Large intestine (tissue), 3 donors: ENCODE data around the gene CNTNAP2. TPM values are rescaled to one million over a fixed set of nuclear protein-coding genes. Genes with fewer than 3 reads are reported as not detected.

Experiments
- DNase-seq, 2 donors: peaks; one replicate each; pipeline versions ENCODE4 v3.0.0 to v3.0.0-alpha.2; 2013
- H3K27ac ChIP-seq: one replicate; pipeline ENCODE4 v1.5.1; 2013; ENCODE audit warnings: low read length
- H3K27me3 ChIP-seq: 2 replicates; pipeline ENCODE4 v1.6.1; 2013; ENCODE audit warnings: low read length; ENCODE audit not compliant: control insufficient read depth, insufficient read depth
- H3K36me3 ChIP-seq: 2 replicates; pipeline ENCODE4 v1.6.1; 2013; ENCODE audit warnings: low read length; ENCODE audit not compliant: control insufficient read depth, insufficient read depth
- H3K4me1 ChIP-seq: one replicate; pipeline ENCODE4 v1.6.1; 2013; ENCODE audit warnings: low read length; ENCODE audit not compliant: control insufficient read depth, insufficient read depth
- H3K4me3 ChIP-seq: one replicate; pipeline ENCODE4 v1.5.1; 2013; ENCODE audit warnings: low read length
- H3K9me3 ChIP-seq: one replicate; pipeline ENCODE4 v1.6.1; 2013; ENCODE audit warnings: mild to moderate bottlenecking, low read depth, low read length, moderate library complexity; ENCODE audit not compliant: control insufficient read depth
- WGBS: methylation state at CpG from one replicate; pipeline ENCODE4 v1.1.5; 2013; ENCODE audit warnings: low lambda C conversion rate; ENCODE audit not compliant: insufficient coverage; 5-methylcytosine and 5-hydroxymethylcytosine counted together
- polyA plus RNA-seq: library from polyadenylated mRNA; unstranded; fragments of 120-200 nt; gene quantifications from one replicate; pipeline ENCODE4 v1.2.1, GENCODE V29; 2013

The CNTNAP2 gene
- polyA plus RNA-seq, 1 donor, result 12.9 TPM

DNA sequence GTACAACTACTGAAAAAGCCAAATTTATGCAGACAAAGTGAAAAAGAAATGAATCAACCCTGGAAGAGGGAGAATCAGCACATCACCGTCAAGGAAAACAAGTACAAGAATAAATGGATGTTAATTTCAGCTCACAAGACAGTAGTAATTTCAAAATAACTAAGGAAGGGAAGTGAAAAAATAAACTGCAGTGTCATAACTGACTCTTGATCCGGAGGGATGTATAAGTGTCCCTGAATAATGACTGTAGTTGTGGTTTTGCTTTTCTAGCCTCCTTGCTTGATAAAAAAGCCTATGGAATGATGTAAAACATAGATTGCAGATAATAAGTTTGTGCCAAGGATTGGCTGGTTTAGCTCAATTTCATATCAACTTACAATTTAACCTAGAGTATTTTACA is 1752.9 kb downstream of the CNTNAP2 start:
- no CpG with 5 or more reads among the region's 2 CpGs for WGBS
- no peaks in the 10 kb centered on the region for H3K27me3 ChIP-seq

DNA sequence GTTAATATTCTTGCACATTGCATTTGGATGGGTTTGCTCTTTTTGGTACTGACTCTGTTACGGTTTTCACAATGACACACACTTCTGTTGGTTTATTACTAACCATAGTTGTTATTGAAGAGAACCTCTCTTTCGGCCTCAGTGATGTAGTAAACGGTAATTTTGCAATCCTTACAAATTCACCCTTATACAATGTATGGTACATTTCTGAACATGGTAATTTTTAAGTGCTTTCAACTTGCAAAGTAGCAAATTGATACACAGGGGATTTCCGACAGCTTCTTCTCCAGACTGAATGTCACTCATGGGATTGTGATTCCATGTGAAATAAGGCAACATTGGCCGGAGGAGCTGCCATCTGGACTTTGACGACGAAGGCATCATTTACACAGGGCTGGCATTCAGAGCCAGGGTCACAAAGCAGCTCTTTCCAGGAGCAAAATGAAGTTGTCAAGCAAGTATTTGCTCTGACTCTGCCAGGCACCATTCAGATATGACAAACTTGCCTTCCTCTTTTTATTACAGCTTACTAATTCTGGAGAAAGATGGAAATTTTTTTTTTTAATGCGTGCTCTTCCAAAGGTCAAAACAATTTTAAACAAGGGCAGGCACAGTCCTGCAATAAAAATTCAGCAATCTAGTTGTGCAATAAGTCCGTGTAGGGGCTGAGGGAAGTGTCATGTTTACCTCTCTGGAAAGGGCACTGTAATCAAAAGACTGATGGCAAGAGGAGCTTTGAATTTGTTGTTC is 1762.5 kb downstream of the CNTNAP2 start:
- no peak overlapping the region for H3K4me3 ChIP-seq
- H3K9me3 ChIP-seq, result no peaks in the 10 kb centered on the region
- 86% methylated on average over 2 of the region's 9 CpGs for WGBS
- no peaks in the 10 kb centered on the region for H3K36me3 ChIP-seq
- peaks cover 4% of the 10 kb centered on the region for H3K4me1 ChIP-seq
- no peak overlapping the region for H3K27ac ChIP-seq
- H3K27me3 ChIP-seq, result no peaks in the 10 kb centered on the region
- peak; percentile 5 to 28 for DNase-seq

More for the DNA sequence above, 1752.9 kb downstream of the CNTNAP2 start:
- no peak for DNase-seq
- Histone ChIP-seq H3K36me3 (no peaks in the 10 kb centered on the region), H3K4me1 (no peaks in the 10 kb centered on the region), H3K9me3 (no peaks in the 10 kb centered on the region), H3K27ac (no peak overlapping the region), H3K4me3 (no peak overlapping the region)

DNA sequence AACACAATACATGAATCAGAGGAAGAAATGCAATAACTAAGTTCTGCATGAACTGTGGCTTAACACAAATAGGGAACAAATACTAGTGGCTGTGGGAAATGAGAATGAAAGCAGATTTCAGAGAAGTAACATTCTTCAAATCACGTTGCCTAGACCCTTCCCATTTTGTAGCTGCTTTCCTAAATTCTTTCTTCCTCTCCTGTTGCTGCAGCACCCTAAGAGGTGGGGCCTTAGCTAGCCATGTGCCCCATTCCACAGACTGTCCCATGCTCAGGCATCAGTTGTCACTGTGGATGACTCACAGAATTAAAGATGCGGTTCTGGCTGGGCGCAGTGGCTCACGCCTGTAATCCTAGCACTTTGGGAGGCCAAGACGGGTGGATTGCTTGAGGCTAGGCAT is 1769.3 kb downstream of the CNTNAP2 start:
- H3K4me3 ChIP-seq, result no peak overlapping the region
- H3K36me3 ChIP-seq, result no peaks in the 10 kb centered on the region
- H3K27ac ChIP-seq, result no peak overlapping the region
- H3K9me3 ChIP-seq, result no peaks in the 10 kb centered on the region
- no peaks in the 10 kb centered on the region for H3K4me1 ChIP-seq
- no CpG with 5 or more reads among the region's 5 CpGs for WGBS
- DNase-seq, result no peak
- no peaks in the 10 kb centered on the region for H3K27me3 ChIP-seq

DNA sequence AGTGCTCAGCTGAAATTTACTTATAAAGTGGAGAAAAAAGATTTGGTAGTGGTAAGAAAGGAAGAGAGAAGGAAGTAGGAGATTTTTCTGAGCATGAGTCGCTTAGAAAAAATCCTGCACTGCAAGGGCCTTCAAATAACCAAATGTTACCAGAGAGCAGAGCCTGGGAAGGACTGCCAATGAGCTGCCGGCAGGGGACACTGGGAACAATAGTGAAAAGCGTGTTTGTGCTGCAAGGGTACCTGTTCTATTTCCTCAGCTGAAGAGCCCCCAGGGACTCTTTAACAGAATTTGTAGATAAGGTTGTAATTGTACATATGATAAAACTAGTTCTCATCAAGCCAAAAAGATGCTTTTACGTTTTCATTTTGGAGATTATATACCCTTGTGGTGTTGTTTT is 1777.7 kb downstream of the CNTNAP2 start:
- WGBS, result 9% methylated on average over 1 of the region's 4 CpGs
- no peaks in the 10 kb centered on the region for H3K36me3 ChIP-seq
- no peaks in the 10 kb centered on the region for H3K9me3 ChIP-seq
- H3K27me3 ChIP-seq, result no peaks in the 10 kb centered on the region
- H3K4me1 ChIP-seq, result no peaks in the 10 kb centered on the region
- no peak overlapping the region for H3K4me3 ChIP-seq
- no peak for DNase-seq
- H3K27ac ChIP-seq, result no peak overlapping the region

DNA sequence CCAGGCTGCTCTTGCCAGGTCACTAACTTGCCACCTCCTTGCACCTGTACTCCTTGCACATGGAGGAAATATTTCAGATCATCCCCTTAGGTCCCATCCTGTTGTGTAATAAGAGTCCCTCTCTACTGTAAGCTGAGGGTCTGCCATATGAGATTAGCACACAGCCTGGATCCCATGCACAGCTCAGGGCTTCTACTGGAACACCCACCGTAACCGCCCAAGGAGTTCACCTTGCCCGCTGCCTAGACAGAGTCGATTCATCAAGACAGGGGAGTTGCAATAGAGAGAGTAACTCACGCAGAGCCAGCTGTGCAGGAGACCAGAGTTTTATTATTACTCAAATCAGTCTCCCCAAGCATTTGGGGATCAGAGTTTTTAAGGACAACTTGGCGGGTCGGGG is 1779.5 kb downstream of the CNTNAP2 start:
- H3K4me3 ChIP-seq, result no peak overlapping the region
- no peaks in the 10 kb centered on the region for H3K27me3 ChIP-seq
- WGBS, result no CpG with 5 or more reads among the region's 7 CpGs
- no peaks in the 10 kb centered on the region for H3K4me1 ChIP-seq
- no peaks in the 10 kb centered on the region for H3K9me3 ChIP-seq
- no peaks in the 10 kb centered on the region for H3K36me3 ChIP-seq
- no peak overlapping the region for H3K27ac ChIP-seq
- DNase-seq, result no peak

DNA sequence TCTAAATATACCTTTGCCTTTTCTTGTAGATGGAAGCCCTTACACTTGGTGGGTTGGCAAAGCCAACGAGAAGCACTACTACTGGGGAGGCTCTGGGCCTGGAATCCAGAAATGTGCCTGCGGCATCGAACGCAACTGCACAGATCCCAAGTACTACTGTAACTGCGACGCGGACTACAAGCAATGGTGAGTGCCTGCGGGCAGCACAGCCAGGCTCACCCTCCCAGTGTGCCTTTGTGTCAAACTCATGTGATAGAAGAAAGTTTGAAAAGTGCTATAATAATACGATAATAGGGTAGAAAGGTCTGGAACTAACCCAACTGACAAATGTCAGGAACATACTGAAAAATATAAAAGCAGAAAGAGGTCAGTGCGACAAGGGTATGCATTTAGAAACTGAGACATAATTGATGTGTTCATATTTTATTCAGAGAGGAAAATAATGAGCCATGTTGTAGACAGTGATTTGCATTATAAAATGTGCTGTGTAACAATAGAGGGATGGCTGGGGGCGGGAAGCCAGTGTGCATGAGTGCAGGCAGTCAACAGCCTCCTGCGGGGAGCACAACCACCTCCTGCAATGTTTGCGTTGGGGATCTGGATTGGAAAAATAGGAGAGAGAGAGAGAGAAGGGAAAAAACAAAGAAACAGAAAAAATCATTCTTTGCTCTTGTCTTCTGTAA is 1787.1 kb downstream of the CNTNAP2 start:
- Histone ChIP-seq H3K4me1 (no peaks in the 10 kb centered on the region), H3K9me3 (no peaks in the 10 kb centered on the region), H3K27me3 (no peaks in the 10 kb centered on the region), H3K4me3 (no peak overlapping the region), H3K27ac (no peak overlapping the region), H3K36me3 (no peaks in the 10 kb centered on the region)
- no peak for DNase-seq
- WGBS, result 66% methylated on average over 3 of the region's 13 CpGs

DNA sequence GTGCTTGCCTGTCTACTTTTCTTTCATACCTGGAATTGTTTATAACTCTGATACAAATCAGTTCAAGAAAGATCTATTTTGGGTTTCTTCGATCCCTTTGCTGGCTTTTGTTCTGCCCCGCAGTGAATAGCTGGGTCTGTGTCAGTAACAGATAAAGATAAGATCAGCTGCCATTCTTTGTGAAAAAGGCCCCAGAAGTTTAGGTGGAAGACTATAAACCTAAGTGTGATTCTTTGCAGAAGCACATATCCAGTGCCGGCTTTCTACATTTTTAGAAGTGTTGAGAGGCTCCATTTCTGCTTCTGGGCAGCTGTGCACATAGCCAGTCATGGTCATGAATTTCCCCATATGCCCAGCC is 1787.6 kb downstream of the CNTNAP2 start:
- no peak for DNase-seq
- WGBS, result no CpG with 5 or more reads among the region's 3 CpGs
- Histone ChIP-seq H3K4me3 (no peak overlapping the region), H3K4me1 (no peaks in the 10 kb centered on the region), H3K27me3 (no peaks in the 10 kb centered on the region), H3K27ac (no peak overlapping the region), H3K9me3 (no peaks in the 10 kb centered on the region), H3K36me3 (no peaks in the 10 kb centered on the region)

DNA sequence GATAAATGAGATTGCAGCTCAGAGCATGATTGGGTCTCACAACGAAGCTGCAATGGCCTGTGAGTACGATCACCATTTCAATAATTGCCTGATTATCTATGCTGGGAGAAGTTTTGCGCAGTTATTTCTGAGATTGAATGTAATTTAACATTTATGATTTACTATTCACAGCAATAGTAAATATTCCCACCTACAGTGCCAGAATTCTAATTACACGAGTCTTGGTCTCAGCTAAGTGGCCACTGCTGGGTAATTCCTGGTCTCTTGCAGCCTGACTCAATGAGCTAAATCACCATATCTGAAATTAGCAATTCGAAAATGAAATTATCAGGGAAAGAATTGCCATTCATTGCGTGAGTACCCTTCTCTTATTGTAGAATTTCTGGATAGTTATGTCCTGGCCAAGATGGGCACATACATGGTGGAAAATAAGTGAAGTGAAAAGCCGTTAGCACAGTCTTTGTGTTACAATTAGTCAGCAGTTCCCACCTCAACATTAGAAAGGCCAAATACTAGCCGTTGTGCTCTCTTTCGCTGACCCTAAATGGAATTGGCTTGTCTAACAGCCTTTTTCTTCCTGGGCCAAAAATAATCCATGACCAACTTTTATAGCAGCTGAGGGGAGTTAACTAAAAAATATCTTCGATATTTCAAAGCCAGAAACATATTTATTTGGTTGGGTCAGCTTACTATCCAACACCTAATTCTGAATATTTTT is 1793.0 kb downstream of the CNTNAP2 start:
- no peak for DNase-seq
- Histone ChIP-seq H3K27ac (no peak overlapping the region), H3K4me1 (no peaks in the 10 kb centered on the region), H3K27me3 (no peaks in the 10 kb centered on the region), H3K4me3 (no peak overlapping the region), H3K36me3 (no peaks in the 10 kb centered on the region), H3K9me3 (no peaks in the 10 kb centered on the region)
- 83% methylated on average over 2 of the region's 10 CpGs for WGBS

DNA sequence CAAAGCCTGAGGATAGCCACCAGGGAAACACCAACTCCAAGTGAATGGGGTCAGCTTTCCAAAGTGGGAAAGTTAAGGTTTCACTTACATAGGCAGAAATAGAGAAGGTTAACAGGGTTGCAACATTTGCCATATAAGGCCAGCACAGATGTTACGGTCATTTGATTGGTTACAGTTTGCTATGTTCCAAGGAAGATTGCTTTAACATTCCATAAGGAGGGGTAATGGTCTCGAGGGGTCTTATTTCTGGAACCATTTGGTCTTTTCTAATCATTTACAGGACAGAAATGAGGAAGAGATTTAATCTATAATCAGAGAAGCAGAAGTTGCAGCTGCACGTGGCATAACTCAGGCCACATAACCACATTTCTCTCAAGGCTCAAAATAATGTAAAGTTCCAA is 1794.6 kb downstream of the CNTNAP2 start:
- Histone ChIP-seq H3K4me3 (no peak overlapping the region), H3K4me1 (no peaks in the 10 kb centered on the region), H3K36me3 (no peaks in the 10 kb centered on the region), H3K9me3 (no peaks in the 10 kb centered on the region), H3K27me3 (no peaks in the 10 kb centered on the region), H3K27ac (no peak overlapping the region)
- 20% methylated on average over 1 of the region's 3 CpGs for WGBS
- peak in 1 of 2 donors; percentile 6 for DNase-seq

DNA sequence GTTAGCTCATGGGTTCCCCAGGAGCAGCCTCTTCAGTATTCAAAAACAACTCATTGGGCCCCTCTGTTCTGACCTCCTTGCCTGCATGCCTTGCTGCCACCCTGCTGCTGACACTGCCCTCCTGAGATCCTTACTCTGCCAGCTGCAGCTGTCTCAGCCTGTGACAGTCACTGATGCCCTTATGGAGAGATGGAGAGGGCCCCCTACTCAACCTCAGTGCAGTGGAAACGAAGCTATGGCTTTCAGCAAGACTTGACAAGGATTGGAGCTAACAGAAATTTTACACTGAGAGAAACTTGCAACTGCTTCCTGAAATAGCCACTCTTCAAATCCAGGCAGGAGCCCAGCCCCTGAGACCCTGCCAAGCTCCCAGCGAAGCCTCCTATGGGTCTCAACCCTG is 1795.7 kb downstream of the CNTNAP2 start:
- no peaks in the 10 kb centered on the region for H3K36me3 ChIP-seq
- no peaks in the 10 kb centered on the region for H3K27me3 ChIP-seq
- no peaks in the 10 kb centered on the region for H3K4me1 ChIP-seq
- no peaks in the 10 kb centered on the region for H3K9me3 ChIP-seq
- no peak overlapping the region for H3K27ac ChIP-seq
- H3K4me3 ChIP-seq, result no peak overlapping the region
- no peak for DNase-seq
- no CpG with 5 or more reads among the region's 2 CpGs for WGBS
